ENCODE measurements around the gene SPHK2.

DNA sequence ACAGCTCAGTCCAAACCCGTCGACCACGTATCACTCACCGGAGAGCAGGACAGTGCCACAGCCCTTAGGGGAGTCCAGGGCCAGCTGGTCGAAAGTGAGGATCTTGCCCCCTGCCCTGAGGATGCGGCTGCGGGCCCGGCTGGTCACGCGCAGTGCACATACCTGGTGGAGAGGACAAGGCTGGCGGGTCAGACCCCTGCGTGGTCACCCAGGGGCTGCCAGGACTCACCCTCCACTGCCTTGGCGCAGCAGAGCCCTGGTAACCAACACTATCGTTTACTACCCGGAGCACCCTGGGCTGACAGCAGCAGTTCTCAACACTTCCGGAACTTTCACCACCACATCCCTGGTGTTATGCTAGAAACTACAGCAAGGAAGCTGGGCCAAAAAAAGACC is 3.3 kb upstream of the SPHK2 start:
- TF ChIP-seq, protein P1, sequence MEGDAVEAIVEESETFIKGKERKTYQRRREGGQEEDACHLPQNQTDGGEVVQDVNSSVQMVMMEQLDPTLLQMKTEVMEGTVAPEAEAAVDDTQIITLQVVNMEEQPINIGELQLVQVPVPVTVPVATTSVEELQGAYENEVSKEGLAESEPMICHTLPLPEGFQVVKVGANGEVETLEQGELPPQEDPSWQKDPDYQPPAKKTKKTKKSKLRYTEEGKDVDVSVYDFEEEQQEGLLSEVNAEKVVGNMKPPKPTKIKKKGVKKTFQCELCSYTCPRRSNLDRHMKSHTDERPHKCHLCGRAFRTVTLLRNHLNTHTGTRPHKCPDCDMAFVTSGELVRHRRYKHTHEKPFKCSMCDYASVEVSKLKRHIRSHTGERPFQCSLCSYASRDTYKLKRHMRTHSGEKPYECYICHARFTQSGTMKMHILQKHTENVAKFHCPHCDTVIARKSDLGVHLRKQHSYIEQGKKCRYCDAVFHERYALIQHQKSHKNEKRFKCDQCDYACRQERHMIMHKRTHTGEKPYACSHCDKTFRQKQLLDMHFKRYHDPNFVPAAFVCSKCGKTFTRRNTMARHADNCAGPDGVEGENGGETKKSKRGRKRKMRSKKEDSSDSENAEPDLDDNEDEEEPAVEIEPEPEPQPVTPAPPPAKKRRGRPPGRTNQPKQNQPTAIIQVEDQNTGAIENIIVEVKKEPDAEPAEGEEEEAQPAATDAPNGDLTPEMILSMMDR (IDR thresholded peaks at IDR 0.05), result no peak
- TF ChIP-seq POLR2A (IDR thresholded peaks at IDR 0.05), result no peak

Measured in upper lobe of left lung (tissue), 4 donors.